Effector CD4-positive, alpha-beta T cell (primary cell): ENCODE data around the gene CNKSR3.

Source experiments
- DNase-seq: peaks from one replicate; pipeline ENCODE4 v3.0.0-alpha.2; 2020

The CNKSR3 gene

DNA sequence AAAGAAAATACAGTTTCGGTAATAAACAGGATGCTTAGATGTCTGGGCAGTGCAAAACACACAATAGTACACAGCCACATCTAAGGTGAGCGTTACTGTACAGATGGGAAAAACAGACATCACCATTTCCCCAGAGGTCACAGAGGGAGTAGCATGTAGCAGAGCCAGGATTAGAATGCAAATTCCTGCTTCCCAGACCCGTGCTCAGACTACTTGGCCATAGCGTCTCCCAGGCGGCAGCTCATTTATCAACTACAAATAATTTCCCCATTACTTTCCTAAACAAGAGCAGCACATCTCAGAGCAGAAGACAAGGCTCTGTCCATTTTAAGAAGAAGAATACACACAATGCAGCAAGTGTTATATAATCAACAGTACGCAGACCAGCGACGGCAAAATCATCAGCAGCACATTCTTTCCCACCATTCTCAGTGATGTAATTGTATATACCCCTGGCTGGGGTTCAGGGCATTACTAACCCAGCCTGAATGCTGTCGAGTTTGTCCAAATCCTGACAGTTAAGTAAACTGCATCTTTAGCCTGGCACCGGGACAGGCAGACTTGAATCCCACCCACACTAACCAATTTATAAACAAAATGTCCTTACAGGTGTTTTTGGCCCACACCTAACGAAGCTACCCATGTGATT, 61.9 kb downstream of the CNKSR3 start:
- DNase-seq, result no peak

DNA sequence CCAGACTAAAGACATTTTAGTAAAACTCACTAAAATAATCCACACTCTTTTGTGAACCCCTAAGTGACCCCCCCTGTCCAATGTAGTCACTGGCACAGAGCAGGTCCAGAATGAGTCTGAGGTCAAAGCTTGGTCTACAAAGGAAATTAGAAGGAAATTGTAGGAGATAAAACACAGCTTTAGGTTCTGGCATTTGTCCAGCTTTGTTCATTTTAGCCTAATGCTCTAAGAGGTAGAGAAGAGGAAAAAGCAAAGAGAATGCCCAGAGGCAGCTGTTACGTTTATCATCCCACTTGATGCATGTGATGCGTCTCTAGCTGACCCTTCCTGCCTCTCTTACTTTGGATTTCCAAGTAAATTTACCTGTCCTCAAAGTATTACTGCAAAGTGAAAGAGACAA, 62.5 kb downstream of the CNKSR3 start:
- no peak for DNase-seq

- DNase-seq, result no peak
Measured at GRCh38 chr6:154446984-154447383, 63.5 kb downstream of the CNKSR3 start.

DNA sequence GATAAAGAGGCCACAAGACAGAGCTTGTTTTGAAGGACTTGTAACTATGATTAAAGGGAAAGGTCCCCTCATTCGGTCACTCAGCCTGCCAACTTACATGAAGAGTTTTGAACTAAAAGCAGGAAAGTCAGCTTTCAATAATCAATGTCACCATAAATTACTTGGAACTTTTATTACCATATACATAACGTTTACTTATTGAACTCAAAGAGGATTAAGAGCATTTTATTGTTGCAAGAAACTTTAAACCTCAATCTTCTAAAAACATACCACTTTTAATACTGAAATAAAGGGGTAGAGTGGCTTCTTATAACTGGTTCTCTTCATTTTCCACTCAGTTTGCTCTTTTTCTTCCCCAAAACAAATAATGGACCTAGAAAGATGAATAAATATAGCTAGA, 65.1 kb downstream of the CNKSR3 start:
- DNase-seq, result no peak

- no peak for DNase-seq
Measured at GRCh38 chr6:154441995-154442310, 68.5 kb downstream of the CNKSR3 start.

DNA sequence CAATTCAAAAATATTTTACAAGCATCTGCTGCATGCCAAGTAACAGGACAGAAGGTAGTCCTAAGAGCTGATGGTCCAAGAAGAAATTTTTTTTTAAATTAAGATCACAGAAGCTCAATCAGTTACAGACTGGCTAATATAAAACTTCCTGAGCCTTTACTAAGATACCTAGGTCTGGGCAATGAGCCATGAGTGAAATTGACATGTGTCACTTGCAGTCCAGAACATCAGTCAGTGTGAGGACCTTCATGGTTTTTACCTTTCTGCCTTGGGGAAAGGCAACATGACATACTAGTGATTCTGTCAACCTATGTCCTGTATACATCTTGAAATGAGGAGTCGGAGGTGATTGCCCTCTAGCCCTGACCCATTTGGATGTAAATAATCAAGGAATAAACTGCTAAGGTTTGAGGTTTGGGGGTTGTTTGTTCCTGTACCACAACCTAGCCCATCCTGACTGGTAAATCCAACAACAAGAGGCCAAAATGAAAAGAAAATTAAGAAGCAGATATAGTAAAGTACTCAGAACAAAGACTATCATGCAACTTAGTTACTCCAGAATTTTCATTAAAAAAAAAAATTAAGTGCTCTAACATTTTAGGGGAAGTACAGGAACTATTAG, 70.0 kb downstream of the CNKSR3 start:
- no peak for DNase-seq

- no peak for DNase-seq
Measured at GRCh38 chr6:154440022-154440421, 70.5 kb downstream of the CNKSR3 start.

DNA sequence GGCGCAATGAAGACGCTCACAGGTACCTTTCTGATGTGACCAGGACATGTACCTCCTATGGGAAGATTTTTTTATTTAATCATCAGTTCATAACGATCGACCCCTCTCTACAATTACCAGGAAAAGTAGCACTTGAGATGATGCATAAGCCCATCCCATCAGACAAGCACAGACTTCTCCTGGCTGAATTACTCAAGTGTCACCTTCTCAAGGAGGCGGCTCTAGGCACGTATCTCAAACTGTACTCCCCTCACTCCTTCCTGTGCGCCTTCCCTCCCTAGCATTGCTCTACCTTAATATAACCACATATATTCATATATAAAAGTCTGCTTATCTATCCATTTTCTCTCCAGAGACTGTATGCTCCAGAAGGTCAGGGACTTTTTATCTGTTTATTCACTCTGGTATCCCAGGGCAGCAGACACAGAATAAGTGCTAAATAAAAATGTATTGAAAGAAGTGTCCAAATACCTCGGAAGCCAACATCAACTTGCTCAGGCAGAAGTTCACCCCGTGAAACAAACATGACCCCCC, 71.5 kb downstream of the CNKSR3 start:
- DNase-seq, result no peak

DNA sequence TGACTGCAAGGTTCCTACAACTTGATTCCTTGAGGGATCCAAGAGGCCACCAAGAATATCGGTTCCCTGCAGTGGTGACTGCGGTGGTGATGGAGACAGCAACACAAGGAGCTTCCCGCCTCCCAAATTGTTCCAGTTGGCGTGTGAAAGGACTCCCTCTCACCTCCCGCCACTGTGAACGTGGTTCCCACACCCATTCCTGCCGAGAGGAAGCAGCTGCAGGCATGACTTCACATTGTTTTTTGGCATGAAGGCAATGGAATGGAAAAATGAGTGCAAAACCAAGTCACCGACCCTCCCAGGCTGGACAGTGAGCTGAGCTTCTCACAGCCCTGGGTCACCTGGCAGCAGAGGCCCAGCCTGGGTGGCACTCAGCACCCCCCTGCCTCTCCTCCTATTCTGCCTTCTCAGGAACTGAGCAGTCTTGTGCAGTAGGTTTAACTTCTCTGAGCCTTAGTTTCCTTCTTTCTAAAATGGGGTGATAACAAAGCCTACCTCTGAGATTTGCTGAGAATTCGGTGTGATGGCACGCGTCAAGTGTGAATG, 75.0 kb downstream of the CNKSR3 start:
- DNase-seq, result no peak

DNA sequence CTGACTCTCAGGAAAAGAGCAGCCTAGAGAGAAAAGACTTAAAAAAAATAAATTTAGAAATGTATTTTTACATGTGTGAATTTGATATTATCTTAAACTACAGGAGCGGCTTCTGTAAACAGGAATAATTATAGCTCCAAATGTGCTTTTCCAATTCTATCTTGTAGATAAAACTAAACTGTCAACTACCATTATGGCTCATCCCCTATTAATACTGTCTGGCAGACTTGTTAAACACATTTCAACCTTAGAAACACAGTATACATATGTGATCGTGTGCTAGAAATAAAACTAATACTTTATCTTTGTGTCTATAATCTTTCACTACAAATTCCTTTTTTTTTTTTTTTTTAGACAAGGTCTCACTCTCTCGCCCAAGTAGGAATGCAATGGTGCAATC, 75.8 kb downstream of the CNKSR3 start:
- DNase-seq, result no peak

DNA sequence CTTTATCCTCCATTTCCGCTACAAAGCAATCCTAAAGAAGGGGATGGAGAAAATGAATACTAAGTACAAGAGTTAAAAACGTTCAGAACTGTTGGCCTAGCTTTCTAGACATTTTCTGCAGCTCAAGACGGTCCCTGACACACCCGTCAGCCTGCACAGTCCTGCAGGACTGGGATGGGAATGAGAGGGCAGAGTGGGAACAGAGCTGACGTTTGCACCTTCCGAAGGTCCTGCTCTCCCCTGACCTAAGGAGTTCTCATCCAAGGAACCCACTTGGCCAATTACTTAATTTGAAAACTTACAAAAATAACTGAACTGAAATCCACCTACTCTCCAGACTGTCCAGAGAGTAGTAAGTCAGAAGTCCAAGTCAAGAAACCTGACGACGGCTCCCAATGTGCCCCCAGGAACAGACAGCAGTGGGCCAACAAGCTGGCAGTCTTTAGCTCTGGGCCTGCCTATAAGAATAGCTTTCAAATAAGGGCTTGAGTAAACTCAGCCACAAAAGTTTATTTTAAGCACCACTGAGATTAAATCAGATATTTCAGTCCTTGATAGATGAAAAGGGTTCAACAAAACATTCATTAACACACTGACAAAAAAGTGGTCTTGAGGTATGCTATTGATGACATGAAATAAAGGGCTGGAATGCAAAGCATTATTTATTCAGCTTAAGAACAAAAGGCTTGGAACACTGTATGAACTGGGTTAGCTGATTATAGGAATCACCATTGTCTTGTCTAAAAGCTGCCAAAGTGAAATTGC, 76.8 kb downstream of the CNKSR3 start:
- DNase-seq, result no peak

- DNase-seq, result no peak
Measured at GRCh38 chr6:154432533-154433476, 77.7 kb downstream of the CNKSR3 start.

- no peak for DNase-seq
Measured at GRCh38 chr6:154430481-154430919, 80.0 kb downstream of the CNKSR3 start.

GRCh38 chr6:154429711-154430110, 80.8 kb downstream of the CNKSR3 start:
- DNase-seq, result no peak

- DNase-seq, result no peak
Measured at GRCh38 chr6:154428897-154429296, 81.6 kb downstream of the CNKSR3 start.

DNA sequence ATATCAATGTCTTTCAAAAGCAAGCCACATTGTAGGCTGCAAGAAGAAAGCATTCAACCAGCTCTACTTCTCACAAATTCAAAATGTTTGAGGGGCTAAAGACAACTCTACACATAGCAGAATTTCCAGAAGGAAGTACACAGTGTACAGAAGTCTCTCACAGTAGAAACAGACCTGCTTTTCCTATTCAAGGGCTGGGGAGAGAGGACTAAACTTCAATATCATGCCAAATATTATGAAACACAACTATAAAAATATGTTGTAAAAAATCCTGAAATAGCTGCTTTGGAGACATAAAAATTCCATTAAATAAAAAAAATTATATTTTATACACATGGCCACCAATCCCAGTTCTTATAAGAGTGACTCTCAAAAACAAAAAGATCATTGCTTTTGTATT, 83.0 kb downstream of the CNKSR3 start:
- DNase-seq, result no peak

- no peak for DNase-seq
Measured at GRCh38 chr6:154426997-154427396, 83.5 kb downstream of the CNKSR3 start.

DNA sequence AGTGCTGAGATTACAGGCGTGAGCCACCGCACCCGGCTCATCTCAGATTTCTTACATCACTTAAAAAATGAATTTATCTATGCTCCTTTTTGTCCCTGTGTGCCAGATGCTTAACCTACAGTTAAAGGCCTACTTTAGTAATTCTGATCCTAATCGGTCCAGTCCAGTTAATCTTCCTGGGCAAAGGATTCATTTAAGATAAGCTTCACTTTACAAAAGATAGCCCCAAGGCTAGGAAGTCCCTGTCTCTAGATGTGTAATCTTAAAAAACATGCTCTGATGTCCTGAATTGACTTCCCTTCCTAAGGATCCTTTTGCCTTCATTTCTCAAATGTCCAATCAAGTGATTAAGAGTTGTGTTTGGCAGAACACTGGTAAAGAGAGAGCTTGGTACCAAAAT, 85.5 kb downstream of the CNKSR3 start:
- no peak for DNase-seq

DNA sequence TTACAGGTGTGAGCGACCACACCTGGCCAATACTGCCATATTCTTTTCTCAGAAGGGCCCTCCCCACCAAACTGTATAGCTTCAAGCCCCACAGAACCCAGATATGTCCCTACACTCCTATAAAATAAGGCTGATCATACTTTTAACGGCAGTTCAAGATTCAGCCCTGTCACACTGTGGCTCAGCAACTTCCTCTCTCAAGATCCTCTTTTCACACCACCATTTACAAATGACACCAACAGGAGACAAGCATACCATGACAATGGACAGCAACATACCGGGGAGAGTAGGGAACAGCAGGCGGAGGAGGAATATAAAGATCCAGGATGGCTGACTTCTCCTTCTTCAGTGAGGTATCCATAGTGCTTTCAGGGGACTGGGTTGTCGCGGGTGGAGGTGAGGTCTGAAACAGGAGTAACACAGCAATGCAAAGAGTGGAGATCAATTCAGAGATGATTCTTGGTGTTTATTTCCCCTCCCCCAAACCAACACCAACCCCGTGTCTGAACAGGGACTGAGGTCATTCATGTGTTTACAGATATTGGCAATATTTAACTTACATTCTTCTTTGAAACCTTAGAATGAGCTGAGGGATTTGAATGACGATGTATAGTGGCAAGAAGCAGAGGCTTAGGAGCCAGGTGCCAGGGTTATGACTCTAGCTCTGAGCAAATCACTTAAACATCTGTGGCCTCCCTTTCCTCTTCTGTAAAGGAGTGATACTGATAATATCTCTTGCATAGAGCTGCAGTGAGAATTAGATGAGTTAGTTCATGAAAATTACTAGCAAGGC, 96.3 kb downstream of the CNKSR3 start:
- DNase-seq, result no peak

DNA sequence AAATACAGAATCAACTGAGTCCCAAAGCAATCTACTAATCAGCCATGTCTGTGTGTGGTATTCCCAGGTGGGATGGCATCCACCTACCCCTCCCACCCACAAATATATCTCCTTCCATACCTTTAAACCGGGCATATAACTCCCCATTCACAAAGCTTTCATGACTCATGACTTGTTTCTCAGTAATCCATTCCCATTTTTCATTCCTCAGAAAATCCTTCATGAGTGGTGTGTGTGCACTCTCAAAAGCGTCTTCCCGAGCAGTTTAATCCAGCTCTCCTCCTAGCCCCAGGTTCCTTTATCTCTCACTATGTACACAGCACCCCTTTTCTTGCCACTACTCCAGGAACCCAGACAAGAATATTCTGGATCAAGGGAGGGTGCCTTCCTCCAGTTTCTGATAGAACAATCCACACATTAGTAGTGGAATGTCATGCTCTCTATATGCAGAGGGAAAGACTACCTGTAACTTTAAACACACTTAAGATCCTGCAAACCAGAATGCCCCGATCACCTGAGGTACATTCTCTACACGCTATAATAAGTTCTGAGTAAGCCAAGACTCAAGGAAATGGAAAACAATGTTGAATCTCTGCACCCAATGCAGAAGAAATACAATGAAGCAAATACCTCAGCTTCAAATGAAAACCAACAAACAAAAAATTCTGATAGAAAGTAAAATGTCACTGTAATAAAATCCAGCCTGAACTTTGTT, 98.2 kb downstream of the CNKSR3 start:
- DNase-seq, result no peak

DNA sequence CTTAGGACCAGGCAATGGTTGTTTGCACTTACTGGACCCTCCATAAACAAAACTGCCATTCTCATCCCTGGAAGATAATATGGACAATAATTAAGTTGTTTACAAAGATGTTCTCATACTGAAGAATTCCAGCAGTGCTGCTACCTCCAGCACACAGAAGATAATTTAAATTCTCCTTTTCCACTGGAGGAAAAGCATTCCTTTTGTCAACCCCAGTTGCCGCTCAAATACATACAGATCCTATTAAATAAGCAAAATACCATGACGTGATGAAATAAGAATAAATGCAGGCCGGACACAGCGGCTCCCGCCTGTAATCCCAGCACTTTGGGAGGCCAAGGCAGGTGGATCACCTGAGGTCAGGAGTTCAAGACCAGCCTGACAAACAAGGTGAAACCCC, 99.4 kb downstream of the CNKSR3 start:
- DNase-seq, result no peak
